H1 (cell line): Measurements from ENCODE around the gene ACADM. TPM values are rescaled to one million over a fixed set of nuclear protein-coding genes. Genes with fewer than 3 reads are reported as not detected.

ENCODE experiments used
- CTCF ChIA-PET: fragments of 300-600 bp; sonication (Branson Sonifier 250); formaldehyde crosslinking; loops from one replicate; lab custom pipeline; 2021; ENCODE audit not compliant: partially characterized antibody; lab: Charles Lee
- POLR2A ChIA-PET: fragments of 300-600 bp; sonication (Branson Sonifier 250); formaldehyde crosslinking; loops from one replicate; lab custom pipeline; 2021; ENCODE audit warnings: inconsistent platforms; ENCODE audit not compliant: partially characterized antibody; lab: Charles Lee
- DNase-seq, 2 experiments: peaks; one replicate each; pipeline versions ENCODE4 v3.0.0 to v3.0.0-alpha.2; 2010 to 2022; ENCODE audit warnings: low spot score in 2 of 2, low read depth in 1 of 2, mixed read lengths in 1 of 2
- FAIRE-seq: peaks from 2 replicates; lab custom pipeline; 2011; peaks lifted over from hg19 to GRCh38; lab: Jason Lieb, UNC
- H2AFZ ChIP-seq: 2 replicates; pipeline ENCODE4 v1.8.1; 2012; ENCODE audit warnings: low read length, inconsistent platforms
- H2AK5ac ChIP-seq: 2 replicates; pipeline ENCODE4 v1.6.1; 2013; ENCODE audit warnings: low read depth, low read length
- H2BK120ac ChIP-seq: replicated peaks from 2 replicates; pipeline ENCODE3; 2013; ENCODE audit warnings: low read depth, low read length, inconsistent platforms
- H2BK12ac ChIP-seq: 2 replicates; pipeline ENCODE4 v1.6.1; 2013; ENCODE audit warnings: low read depth, low read length
- H2BK15ac ChIP-seq: 2 replicates; pipeline ENCODE4 v1.6.1; 2013; ENCODE audit warnings: low read length
- H2BK20ac ChIP-seq: 2 replicates; pipeline ENCODE4 v1.6.1; 2013; ENCODE audit warnings: low read length
- H2BK5ac ChIP-seq: 2 replicates; pipeline ENCODE4 v1.6.1; 2013; ENCODE audit warnings: low read depth, low read length
- H3K14ac ChIP-seq: 2 replicates; pipeline ENCODE4 v1.6.1; 2013; ENCODE audit warnings: inconsistent platforms; ENCODE audit not compliant: insufficient read length
- H3K18ac ChIP-seq: 2 replicates; pipeline ENCODE4 v1.6.1; 2013; ENCODE audit warnings: low read length; ENCODE audit errors: extremely low read depth
- H3K23ac ChIP-seq: 2 replicates; pipeline ENCODE4 v1.6.1; 2013; ENCODE audit warnings: inconsistent platforms; ENCODE audit not compliant: insufficient read length
- H3K23me2 ChIP-seq: 2 replicates; pipeline ENCODE4 v1.6.1; 2013; ENCODE audit warnings: low read depth, low read length
- H3K27ac ChIP-seq: 2 replicates; pipeline ENCODE4 v1.6.1; 2011; ENCODE audit warnings: low read depth, low read length, inconsistent platforms
- H3K27me3 ChIP-seq, 4 experiments: replicated peaks in 1 of 4; 1 replicate in 1 of 4; 2 replicates in 3 of 4; pipeline versions ENCODE4 v1.6.1 to v1.8.1; 2011 to 2013; ENCODE audit warnings: low read length in 3 of 4, mild to moderate bottlenecking in 3 of 4, inconsistent platforms in 2 of 4, mixed read lengths in 2 of 4, moderate library complexity in 1 of 4; ENCODE audit not compliant: control insufficient read depth in 3 of 4, insufficient read depth in 3 of 4; ENCODE audit errors: extremely low read depth in 1 of 4
- H3K36me3 ChIP-seq, 4 experiments: 2 replicates each; pipeline versions ENCODE4 v1.6.1 to v1.8.1; 2011 to 2013; ENCODE audit warnings: mild to moderate bottlenecking in 4 of 4, low read length in 3 of 4, moderate library complexity in 2 of 4, control low read depth in 1 of 4, inconsistent platforms in 1 of 4; ENCODE audit not compliant: insufficient read depth in 4 of 4, control insufficient read depth in 2 of 4
- H3K4ac ChIP-seq: replicated peaks from 2 replicates; pipeline ENCODE3; 2013; ENCODE audit warnings: low read length, low read depth, mixed read lengths, inconsistent platforms; ENCODE audit not compliant: insufficient read length
- H3K4me1 ChIP-seq, 4 experiments: replicated peaks in 1 of 4; 1 replicate in 1 of 4; 2 replicates in 3 of 4; pipeline versions ENCODE4 v1.6.1 to v1.8.1; 2011 to 2013; ENCODE audit warnings: low read length in 3 of 4, inconsistent platforms in 2 of 4, mixed read lengths in 1 of 4; ENCODE audit not compliant: insufficient read depth in 4 of 4, control insufficient read depth in 3 of 4
- H3K4me2 ChIP-seq, 2 experiments: 2 replicates each; pipeline versions ENCODE4 v1.6.1 to v1.8.1; 2011 to 2013; ENCODE audit warnings: low read depth in 2 of 2, low read length in 2 of 2, control low read depth in 1 of 2, inconsistent platforms in 1 of 2, mild to moderate bottlenecking in 1 of 2; ENCODE audit not compliant: insufficient read depth in 1 of 2
- H3K4me3 ChIP-seq, 4 experiments: fragments of 200-600, 300-600 bp in 1 of 4; sonication (generic), shearing (Covaris generic), sonication (Bioruptor Twin) in 1 of 4; 2 replicates each; pipeline versions ENCODE4 v1.5.1 to v1.8.1; 2011 to 2016; ENCODE audit warnings: low read length in 4 of 4, low read depth in 3 of 4, control low read depth in 2 of 4, inconsistent platforms in 2 of 4, mild to moderate bottlenecking in 2 of 4, mixed read lengths in 1 of 4, moderate library complexity in 1 of 4; ENCODE audit not compliant: insufficient read depth in 2 of 4; ENCODE audit errors: extremely low read depth in 1 of 4
- H3K56ac ChIP-seq: replicated peaks from 2 replicates; pipeline ENCODE3; 2013; ENCODE audit warnings: low read depth, mild to moderate bottlenecking, mixed read lengths, low read length, inconsistent platforms; ENCODE audit not compliant: insufficient read length
- H3K79me1 ChIP-seq: 2 replicates; pipeline ENCODE4 v1.6.1; 2013; ENCODE audit warnings: low read depth, low read length, control low read depth
- H3K79me2 ChIP-seq, 2 experiments: 2 replicates each; pipeline versions ENCODE4 v1.6.1 to v1.8.1; 2012 to 2013; ENCODE audit warnings: low read length in 2 of 2, mild to moderate bottlenecking in 2 of 2, inconsistent platforms in 1 of 2; ENCODE audit not compliant: insufficient read depth in 2 of 2, control insufficient read depth in 1 of 2
- H3K9ac ChIP-seq, 4 experiments: replicated peaks in 1 of 4; 1 replicate in 1 of 4; 2 replicates in 3 of 4; pipeline versions ENCODE4 v1.6.1 to v1.8.1; 2011 to 2013; ENCODE audit warnings: low read depth in 3 of 4, low read length in 3 of 4, control low read depth in 2 of 4, mild to moderate bottlenecking in 2 of 4, moderate library complexity in 2 of 4, inconsistent platforms in 1 of 4; ENCODE audit errors: extremely low read depth in 1 of 4
- H3K9me3 ChIP-seq, 2 experiments: 2 replicates each; pipeline versions ENCODE4 v1.6.1 to v1.8.1; 2012 to 2013; ENCODE audit warnings: mild to moderate bottlenecking in 2 of 2, moderate library complexity in 2 of 2, control low read depth in 1 of 2, inconsistent platforms in 1 of 2, low read depth in 1 of 2, low read length in 1 of 2, mixed read lengths in 1 of 2; ENCODE audit not compliant: insufficient read depth in 2 of 2
- H4K20me1 ChIP-seq, 2 experiments: replicated peaks in 1 of 2; 2 replicates each; pipeline versions ENCODE3 to v1.8.1; 2011 to 2013; ENCODE audit warnings: inconsistent platforms in 2 of 2, low read length in 2 of 2, mild to moderate bottlenecking in 1 of 2; ENCODE audit not compliant: insufficient read depth in 2 of 2, control insufficient read depth in 1 of 2
- H4K5ac ChIP-seq: 2 replicates; pipeline ENCODE4 v1.6.1; 2013; ENCODE audit warnings: low read length, low read depth, mixed read lengths, inconsistent platforms; ENCODE audit not compliant: insufficient read length
- H4K8ac ChIP-seq: 2 replicates; pipeline ENCODE4 v1.8.0; 2013; ENCODE audit warnings: mild to moderate bottlenecking, moderate library complexity, low read length, inconsistent platforms; ENCODE audit not compliant: insufficient read depth; ENCODE audit errors: extremely low read depth
- H4K91ac ChIP-seq: replicated peaks from 2 replicates; pipeline ENCODE3; 2013; ENCODE audit warnings: low read length, mixed read lengths, inconsistent platforms; ENCODE audit not compliant: insufficient read length
- CHD1 ChIP-seq: IDR thresholded peaks from 2 replicates; pipeline ENCODE4 v1.6.1; 2012; ENCODE audit warnings: low read depth, low read length, improper control_type of control experiment
- CHD2 ChIP-seq: IDR thresholded peaks from 2 replicates; pipeline ENCODE4 v1.6.1; 2012; ENCODE audit warnings: low read length, improper control_type of control experiment
- CREB1 ChIP-seq: IDR thresholded peaks from 2 replicates; pipeline ENCODE4 v1.6.1; 2012; ENCODE audit warnings: inconsistent platforms
- EGR1 ChIP-seq: IDR thresholded peaks from 2 replicates; pipeline ENCODE4 v1.6.1; 2011; ENCODE audit warnings: low read depth, low read length, borderline replicate concordance
- EP300 ChIP-seq, 2 experiments: IDR thresholded peaks; 1 replicate in 1 of 2; 2 replicates in 1 of 2; pipeline ENCODE4 v1.6.1; 2011 to 2012; ENCODE audit warnings: low read depth in 2 of 2, low read length in 2 of 2, mild to moderate bottlenecking in 2 of 2, borderline replicate concordance in 1 of 2, inconsistent platforms in 1 of 2, moderate library complexity in 1 of 2
- HDAC2 ChIP-seq, 2 experiments: fragments of 300-600 bp in 1 of 2; sonication (generic) in 1 of 2; IDR thresholded peaks; 2 replicates each; pipeline ENCODE4 v1.6.1; 2011 to 2012; ENCODE audit warnings: low read depth in 2 of 2, low read length in 2 of 2, mild to moderate bottlenecking in 2 of 2, moderate library complexity in 2 of 2, borderline replicate concordance in 1 of 2, inconsistent platforms in 1 of 2
- KDM5A ChIP-seq: fragments of 200-600 bp; IDR thresholded peaks from 2 replicates; pipeline ENCODE4 v1.7.1; 2012; ENCODE audit warnings: mild to moderate bottlenecking, low read length, inconsistent platforms, mixed read lengths
- PHF8 ChIP-seq: fragments of 200-600 bp; sonication (generic); conservative IDR thresholded peaks from 2 replicates; pipeline ENCODE4 v1.7.1; 2012; ENCODE audit warnings: low read depth, mild to moderate bottlenecking, inconsistent platforms, low read length, moderate library complexity
- POLR2AphosphoS5 ChIP-seq: IDR thresholded peaks from 2 replicates; pipeline ENCODE4 v1.6.1; 2011; ENCODE audit warnings: low read depth, low read length
- SIN3A ChIP-seq, 2 experiments: IDR thresholded peaks in 1 of 2; conservative IDR thresholded peaks in 1 of 2; 2 replicates each; pipeline ENCODE4 v1.6.1; 2011 to 2012; ENCODE audit warnings: low read length in 2 of 2, improper control_type of control experiment in 1 of 2, low read depth in 1 of 2, mild to moderate bottlenecking in 1 of 2
- SIX5 ChIP-seq: IDR thresholded peaks from 2 replicates; pipeline ENCODE4 v1.6.1; 2011; ENCODE audit warnings: mild to moderate bottlenecking, low read depth, low read length
- SP1 ChIP-seq: IDR thresholded peaks from 2 replicates; pipeline ENCODE4 v1.6.1; 2011; ENCODE audit warnings: low read depth, low read length
- SP4 ChIP-seq: IDR thresholded peaks from 2 replicates; pipeline ENCODE4 v1.6.1; 2012; ENCODE audit warnings: low read length, inconsistent platforms
- TBP ChIP-seq: IDR thresholded peaks from 2 replicates; pipeline ENCODE4 v1.6.1; 2011; ENCODE audit warnings: low read depth, low read length, improper control_type of control experiment
- WGBS, 2 experiments: shearing (Covaris generic) in 1 of 2; methylation state at CpG; one replicate each; pipeline versions ENCODE4 v1.1.6 to v1.1.7; 2013 to 2015; ENCODE audit warnings: low lambda C conversion rate in 2 of 2, mixed read lengths in 2 of 2, inconsistent platforms in 1 of 2, low coverage in 1 of 2, missing lambda C conversion rate in 1 of 2; ENCODE audit not compliant: insufficient replicate concordance in 2 of 2, insufficient coverage in 1 of 2, insufficient read length in 1 of 2; ENCODE audit errors: extremely low coverage in 1 of 2, missing lambda C conversion rate in 1 of 2; 5-methylcytosine and 5-hydroxymethylcytosine counted together
- polyA plus RNA-seq, 7 experiments: library from polyadenylated mRNA; depleted of rRNA in 3 of 7; stranded (reverse) in 5 of 7; unstranded in 2 of 7; fragments of >200 nt in 5 of 7; fragments of 200-250 nt in 2 of 7; gene quantifications; 1 replicate in 5 of 7; 2 replicates in 1 of 7; 4 replicates in 1 of 7; pipeline versions ENCODE4 v1.2.1 to v1.2.3, GENCODE V29; 2011 to 2013; ENCODE audit warnings: missing spikeins in 2 of 7, mixed read lengths in 2 of 7
- total RNA-seq: library from RNA; stranded (reverse); fragmentation: NEBNext Ultra II Directional; extraction: Animal tissue kit (Norgen Biotek cat#: 25700); gene quantifications from 2 replicates; pipeline ENCODE4 v1.2.1, GENCODE V29; 2021

ACADM gene
- total and polyA plus RNA-seq, 2 of the 8 experiments (the other 6 are each of a cell fraction or from before 2014, with no cell fraction given), result 14.3 to 40.0 TPM

GRCh38 chr1:75765697-75766355, 41.3 kb downstream of the ACADM start:
- no peaks in the 10 kb centered on the region; a peak in 1 of 8 replicates for H3K36me3 ChIP-seq
- H3K23ac ChIP-seq, result no peak overlapping the region
- H2BK5ac ChIP-seq, result no peak overlapping the region
- H3K27ac ChIP-seq, result no peak overlapping the region
- 81% methylated on average over 1 of the region's 1 CpG; no CpG with 5 or more reads in 1 of the 2 experiments for WGBS, 2 experiments
- no peak overlapping the region for H3K4me3 ChIP-seq
- ChIA-PET CTCF (interaction anchor here (0.6 to 0.7 kb wide), 2 partner anchors 312 to 1619 kb away, joined by 3 to 5 read pairs; no protein-coding TSS in a partner anchor), POLR2A (no interaction called here)
- FAIRE-seq, result no peak
- H2BK120ac ChIP-seq, result no peak overlapping the region
- H3K27me3 ChIP-seq, result no peaks in the 10 kb centered on the region
- no peaks in the 10 kb centered on the region for H4K20me1 ChIP-seq
- H2AFZ ChIP-seq, result no peak overlapping the region
- no peak overlapping the region for H4K91ac ChIP-seq
- no peak overlapping the region for H2BK12ac ChIP-seq
- H3K14ac ChIP-seq, result no peak overlapping the region
- no peak overlapping the region for H3K9ac ChIP-seq
- no peak overlapping the region for H3K56ac ChIP-seq
- no peaks in the 10 kb centered on the region for H3K4me1 ChIP-seq
- no peak for DNase-seq
- H4K8ac ChIP-seq, result no peak overlapping the region
- 0 out of 4 replicates have a peak, but pooled peaks cover 0 to 2% of the 10 kb centered on the region in 2 experiments for H3K9me3 ChIP-seq
- no peak overlapping the region for H2BK15ac ChIP-seq
- H3K23me2 ChIP-seq, result no peaks in the 10 kb centered on the region
- H3K4ac ChIP-seq, result no peak overlapping the region
- H3K4me2 ChIP-seq, result no peak overlapping the region
- TF ChIP-seq HDAC2 (IDR thresholded peaks at IDR 0.05; ENCODE audit: borderline replicate concordance in 1 of 2, low read depth in 2 of 2, low read length in 2 of 2) (no peak), CHD2 (no peak), PHF8 (no peak), CREB1 (no peak), SP4 (no peak), EP300 (IDR thresholded peaks at IDR 0.05; ENCODE audit: borderline replicate concordance in 1 of 2, low read depth in 2 of 2, low read length in 2 of 2) (no peak), SIX5 (no peak), EGR1 (no peak), CHD1 (no peak), POLR2AphosphoS5 (no peak), SIN3A (conservative IDR thresholded peaks at IDR 0.05 in 1 of 2, IDR thresholded peaks at IDR 0.05 in 1 of 2; ENCODE audit: low read depth in 1 of 2, low read length in 2 of 2) (no peak), TBP (no peak), KDM5A (no peak), SP1 (no peak)
- no peak overlapping the region for H2AK5ac ChIP-seq
- no peak overlapping the region for H2BK20ac ChIP-seq
- no peaks in the 10 kb centered on the region for H3K79me1 ChIP-seq
- H4K5ac ChIP-seq, result no peak overlapping the region
- H3K18ac ChIP-seq, result no peak overlapping the region
- no peaks in the 10 kb centered on the region for H3K79me2 ChIP-seq
